ENCODE measurements around the gene EYA3. TPM values are rescaled to one million over a fixed set of nuclear protein-coding genes. Genes with fewer than 3 reads are reported as not detected.

The EYA3 gene
- total and polyA plus RNA-seq, 2 donors from 2014 or later: 10.2 to 32.0 TPM

- TF ChIP-seq, protein P1, sequence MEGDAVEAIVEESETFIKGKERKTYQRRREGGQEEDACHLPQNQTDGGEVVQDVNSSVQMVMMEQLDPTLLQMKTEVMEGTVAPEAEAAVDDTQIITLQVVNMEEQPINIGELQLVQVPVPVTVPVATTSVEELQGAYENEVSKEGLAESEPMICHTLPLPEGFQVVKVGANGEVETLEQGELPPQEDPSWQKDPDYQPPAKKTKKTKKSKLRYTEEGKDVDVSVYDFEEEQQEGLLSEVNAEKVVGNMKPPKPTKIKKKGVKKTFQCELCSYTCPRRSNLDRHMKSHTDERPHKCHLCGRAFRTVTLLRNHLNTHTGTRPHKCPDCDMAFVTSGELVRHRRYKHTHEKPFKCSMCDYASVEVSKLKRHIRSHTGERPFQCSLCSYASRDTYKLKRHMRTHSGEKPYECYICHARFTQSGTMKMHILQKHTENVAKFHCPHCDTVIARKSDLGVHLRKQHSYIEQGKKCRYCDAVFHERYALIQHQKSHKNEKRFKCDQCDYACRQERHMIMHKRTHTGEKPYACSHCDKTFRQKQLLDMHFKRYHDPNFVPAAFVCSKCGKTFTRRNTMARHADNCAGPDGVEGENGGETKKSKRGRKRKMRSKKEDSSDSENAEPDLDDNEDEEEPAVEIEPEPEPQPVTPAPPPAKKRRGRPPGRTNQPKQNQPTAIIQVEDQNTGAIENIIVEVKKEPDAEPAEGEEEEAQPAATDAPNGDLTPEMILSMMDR (IDR thresholded peaks at IDR 0.05; ENCODE audit: borderline replicate concordance, extremely low read depth, insufficient read depth): no peak
- intact Hi-C loops (cut with DNase I): no loop called here
- DNase-seq: no peak
- FAIRE-seq: no peak
- H3K9me3 ChIP-seq (ENCODE audit: control insufficient read depth in 2 of 3, insufficient read depth in 1 of 3, low read length in 3 of 3): no peaks in the 10 kb centered on the region
- H3K4me1 ChIP-seq (ENCODE audit: control insufficient read depth in 2 of 3, insufficient read depth in 2 of 3, low read depth in 1 of 3, low read length in 3 of 3): peaks cover 0 to 2% (median 0%) of the 10 kb centered on the region in 3 donors
- H3K27ac ChIP-seq (ENCODE audit: low read depth in 2 of 2, low read length in 2 of 2): no peak overlapping the region
- no peaks in the 10 kb centered on the region for H3K27me3 ChIP-seq (ENCODE audit: control insufficient read depth, insufficient read depth, low read length)
- peaks cover 0 to 22% (median 14%) of the 10 kb centered on the region in 3 donors for H3K36me3 ChIP-seq (ENCODE audit: control insufficient read depth in 2 of 3, insufficient read depth in 3 of 3, low read length in 3 of 3)
- no peak overlapping the region for H3K9ac ChIP-seq (ENCODE audit: low read length in 3 of 3)
- no peak overlapping the region for H3K4me3 ChIP-seq (ENCODE audit: low read length in 3 of 3)
These were observed 120.4 kb downstream of the EYA3 start for GRCh38 chr1:27967884-27968466.

DNA sequence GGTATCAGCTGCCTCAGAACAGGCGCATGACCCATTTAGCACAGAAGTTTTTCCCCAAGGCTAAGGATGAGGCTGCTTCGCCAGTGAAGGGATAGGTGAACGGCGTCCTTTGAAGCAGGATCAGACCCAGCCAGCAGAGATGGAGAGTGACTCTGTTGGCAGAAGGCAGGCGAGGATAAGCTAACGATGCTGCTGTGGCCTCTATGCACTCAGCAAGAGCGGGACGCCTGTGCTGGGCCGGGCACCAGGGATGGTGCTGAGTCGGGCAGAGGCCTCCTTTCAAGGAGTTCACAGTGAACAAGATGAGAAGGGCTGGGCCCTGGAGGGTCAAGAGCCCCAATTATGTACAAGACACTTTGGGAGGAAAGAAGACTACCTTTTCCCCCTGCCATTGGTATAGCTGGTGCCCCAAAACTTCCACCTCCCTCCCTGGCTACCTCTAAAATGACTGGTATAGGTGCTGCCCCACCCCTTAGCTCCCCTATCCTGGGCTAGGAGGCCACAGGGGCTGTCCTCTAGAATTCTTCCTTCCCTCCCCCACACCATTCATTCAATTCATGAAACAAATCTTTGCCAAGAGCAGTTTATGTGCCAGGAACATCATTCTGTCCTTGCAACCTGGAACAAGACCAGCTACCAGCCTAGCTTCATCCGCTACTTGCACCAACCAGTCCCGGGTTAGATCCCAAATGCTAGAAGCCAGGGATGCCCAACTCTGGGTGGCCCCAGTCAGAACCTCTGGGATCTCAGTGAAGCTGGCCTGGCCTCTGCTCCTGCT is 121.1 kb downstream of the EYA3 start:
- Histone ChIP-seq H3K4me3 (ENCODE audit: low read length in 3 of 3) (no peak overlapping the region), H3K36me3 (ENCODE audit: control insufficient read depth in 2 of 3, insufficient read depth in 3 of 3, low read length in 3 of 3) (peaks cover 0 to 20% (median 10%) of the 10 kb centered on the region in 3 donors), H3K27ac (ENCODE audit: low read depth in 2 of 2, low read length in 2 of 2) (no peak overlapping the region), H3K4me1 (ENCODE audit: control insufficient read depth in 2 of 3, insufficient read depth in 2 of 3, low read depth in 1 of 3, low read length in 3 of 3) (peaks cover 0 to 2% (median 0%) of the 10 kb centered on the region in 3 donors), H3K9me3 (ENCODE audit: control insufficient read depth in 2 of 3, insufficient read depth in 1 of 3, low read length in 3 of 3) (no peaks in the 10 kb centered on the region), H3K27me3 (ENCODE audit: control insufficient read depth, insufficient read depth, low read length) (no peaks in the 10 kb centered on the region), H3K9ac (ENCODE audit: low read length in 3 of 3) (no peak overlapping the region)
- DNase-seq (peak in 1 of 5 donors; percentile 56), FAIRE-seq (no peak)
- TF ChIP-seq, protein P1 (IDR thresholded peaks at IDR 0.05; ENCODE audit: borderline replicate concordance, extremely low read depth, insufficient read depth): no peak
- intact Hi-C loops (cut with DNase I): no loop called here

GRCh38 chr1:27966402-27967105 is 121.9 kb downstream of the EYA3 start:
- intact Hi-C loops (cut with DNase I): no loop called here
- H3K27me3 ChIP-seq (ENCODE audit: control insufficient read depth, insufficient read depth, low read length): no peaks in the 10 kb centered on the region
- no peak overlapping the region for H3K9ac ChIP-seq (ENCODE audit: low read length in 3 of 3)
- H3K27ac ChIP-seq (ENCODE audit: low read depth in 2 of 2, low read length in 2 of 2): no peak overlapping the region
- TF ChIP-seq, protein P1 (IDR thresholded peaks at IDR 0.05; ENCODE audit: borderline replicate concordance, extremely low read depth, insufficient read depth): no peak
- H3K9me3 ChIP-seq (ENCODE audit: control insufficient read depth in 2 of 3, insufficient read depth in 1 of 3, low read length in 3 of 3): no peaks in the 10 kb centered on the region
- H3K4me3 ChIP-seq (ENCODE audit: low read length in 3 of 3): no peak overlapping the region
- H3K36me3 ChIP-seq (ENCODE audit: control insufficient read depth in 2 of 3, insufficient read depth in 3 of 3, low read length in 3 of 3): peaks cover 0 to 20% (median 10%) of the 10 kb centered on the region in 3 donors
- DNase-seq: peak in 1 of 5 donors; percentile 66
- peaks cover 0 to 3% (median 0%) of the 10 kb centered on the region in 3 donors for H3K4me1 ChIP-seq (ENCODE audit: control insufficient read depth in 2 of 3, insufficient read depth in 2 of 3, low read depth in 1 of 3, low read length in 3 of 3)
- no peak for FAIRE-seq

Measured in kidney (tissue), 14 donors.